K562 (cell line): ENCODE data around the gene RNF213. TPM values are rescaled to one million over a fixed set of nuclear protein-coding genes. Genes with fewer than 3 reads are reported as not detected.

ENCODE experiments used
- ATAC-seq: fragments of 200-7000 bp; cut with Tn5 transposase; 3 replicates; pipeline ENCODE4 v1.9.1; 2020; ENCODE audit warnings: moderate library complexity
- BruUV-seq: library from RNA; stranded (reverse); fragments of 400-500 nt; replicated peaks from 2 replicates; lab custom pipeline; 2021; lab: Mats Ljungman, UMichigan
- CTCF ChIA-PET: fragments of 300-600 bp; formaldehyde crosslinking; extraction: SDS; loops from one replicate; lab custom pipeline; 2021; ENCODE audit warnings: low intra/inter-chr PET ratio; lab: Yijun Ruan, JAX
- POLR2A ChIA-PET: fragments of 300-600, 350-650 bp; sonication (Branson Sonifier 250); formaldehyde crosslinking; extraction: SDS; loops from one replicate; lab custom pipeline; 2021; ENCODE audit warnings: antibody characterized with exemption, inconsistent platforms; lab: Yijun Ruan, JAX
- DNase-seq, 4 experiments: peaks; one replicate each; pipeline versions ENCODE4 v3.0.0 to v3.0.0-alpha.2; 2011 to 2018; ENCODE audit warnings: low spot score in 3 of 4, mixed read lengths in 3 of 4; ENCODE audit errors: extremely low read depth in 1 of 4
- FAIRE-seq: peaks from 2 replicates; lab custom pipeline; 2011; peaks lifted over from hg19 to GRCh38; lab: Jason Lieb, UNC
- H2AFZ ChIP-seq: 2 replicates; pipeline ENCODE4 v1.6.0; 2011; ENCODE audit warnings: low read depth, low read length, control low read depth, inconsistent platforms
- H3K27ac ChIP-seq: fragments of 200-600 bp; 3 replicates; pipeline ENCODE4 v1.8.0; 2011; ENCODE audit warnings: low read depth, mild to moderate bottlenecking, control low read depth, inconsistent platforms, low read length, moderate library complexity, mixed read lengths; ENCODE audit errors: extremely low read depth
- H3K27me3 ChIP-seq, 2 experiments: fragments of 300-600 bp in 1 of 2; 2 replicates in 1 of 2; 3 replicates in 1 of 2; pipeline versions ENCODE4 v1.6.0 to v1.8.0; 2011; ENCODE audit warnings: inconsistent platforms in 2 of 2, low read length in 2 of 2, mild to moderate bottlenecking in 1 of 2, mixed read lengths in 1 of 2, moderate library complexity in 1 of 2; ENCODE audit not compliant: control insufficient read depth in 2 of 2, insufficient read depth in 2 of 2
- H3K36me3 ChIP-seq: fragments of 300-600 bp; 3 replicates; pipeline ENCODE4 v1.8.0; 2011; ENCODE audit warnings: mild to moderate bottlenecking, low read length, inconsistent platforms; ENCODE audit not compliant: control insufficient read depth, insufficient read depth
- H3K4me1 ChIP-seq, 2 experiments: fragments of 200-600 bp in 1 of 2; replicated peaks in 1 of 2; 2 replicates in 1 of 2; 3 replicates in 1 of 2; pipeline versions ENCODE4 v1.5.1 to v1.8.0; 2011; ENCODE audit warnings: inconsistent platforms in 2 of 2, low read length in 2 of 2, mild to moderate bottlenecking in 1 of 2, mixed read lengths in 1 of 2, moderate library complexity in 1 of 2; ENCODE audit not compliant: control insufficient read depth in 2 of 2, insufficient read depth in 2 of 2
- H3K4me2 ChIP-seq: 2 replicates; pipeline ENCODE4 v1.6.1; 2011; ENCODE audit warnings: low read length, control low read depth, inconsistent platforms, mixed read lengths; ENCODE audit not compliant: insufficient read depth
- H3K4me3 ChIP-seq: fragments of 200-600 bp; sonication (generic), shearing (Covaris generic); 2 replicates; pipeline ENCODE4 v1.5.1; 2016; ENCODE audit warnings: control low read depth, inconsistent platforms
- H3K79me2 ChIP-seq: fragments of 200-600 bp; 3 replicates; pipeline ENCODE4 v1.8.0; 2011; ENCODE audit warnings: low read length, inconsistent platforms; ENCODE audit not compliant: control insufficient read depth, insufficient read depth
- H3K9ac ChIP-seq, 2 experiments: 2 replicates each; pipeline versions ENCODE4 v1.6.0 to v1.6.1; 2011; ENCODE audit warnings: low read depth in 2 of 2, low read length in 2 of 2, control low read depth in 1 of 2, inconsistent platforms in 1 of 2, mild to moderate bottlenecking in 1 of 2, mixed read lengths in 1 of 2; ENCODE audit not compliant: insufficient read depth in 1 of 2
- H3K9me1 ChIP-seq: one replicate; pipeline ENCODE4 v1.6.0; 2011; ENCODE audit warnings: inconsistent platforms, mild to moderate bottlenecking, low read length, moderate library complexity; ENCODE audit not compliant: control insufficient read depth, insufficient read depth
- H3K9me3 ChIP-seq: replicated peaks from 2 replicates; pipeline ENCODE4 v1.5.1; 2011; ENCODE audit warnings: low read depth, low read length, inconsistent platforms; ENCODE audit not compliant: control insufficient read depth, insufficient read depth
- H4K20me1 ChIP-seq: replicated peaks from 2 replicates; pipeline ENCODE4 v1.6.1; 2011; ENCODE audit warnings: low read length, inconsistent platforms, mixed read lengths; ENCODE audit not compliant: control insufficient read depth, insufficient read depth
- E2F3 ChIP-seq: fragments of 250-450 bp; sonication (Bioruptor Pico); IDR thresholded peaks from 2 replicates; pipeline ENCODE4 v1.4.0; 2020; ENCODE audit warnings: mild to moderate bottlenecking
- POLR2G ChIP-seq: fragments of 200-400 bp; formaldehyde crosslinking; IDR thresholded peaks from 2 replicates; pipeline ENCODE4 v1.6.1; 2017; ENCODE audit warnings: low read depth, mild to moderate bottlenecking, antibody characterized with exemption, low read length, moderate library complexity
- RBFOX2 ChIP-seq: fragments of 200-400 bp; formaldehyde crosslinking; IDR thresholded peaks from 2 replicates; pipeline ENCODE4 v1.6.1; 2017; ENCODE audit warnings: low read depth, mild to moderate bottlenecking, low read length, moderate library complexity
- STAT5B ChIP-seq: fragments of 250-450 bp; sonication (Bioruptor Pico); IDR thresholded peaks from 2 replicates; pipeline ENCODE4 v1.8.0; 2021; ENCODE audit warnings: mild to moderate bottlenecking, inconsistent platforms
- ZFP30 ChIP-seq: fragments of 250-450 bp; sonication (Bioruptor Pico); IDR thresholded peaks from 2 replicates; pipeline ENCODE4 v1.8.0; 2022; ENCODE audit warnings: moderate library complexity, mild to moderate bottlenecking, inconsistent platforms, borderline replicate concordance
- ZKSCAN3 ChIP-seq: fragments of 250-450 bp; sonication (Bioruptor Pico); IDR thresholded peaks from 2 replicates; pipeline ENCODE4 v1.4.0; 2020
- ZNF76 ChIP-seq: fragments of 250-450 bp; sonication (Bioruptor Pico); IDR thresholded peaks from 2 replicates; pipeline ENCODE4 v1.4.0; 2020; ENCODE audit warnings: mild to moderate bottlenecking, moderate library complexity, borderline replicate concordance
- WGBS: fragments of 100-300 bp; shearing (Covaris generic); methylation state at CpG from one replicate; pipeline ENCODE4 v1.1.6; 2016; ENCODE audit warnings: low coverage, mixed read lengths; ENCODE audit not compliant: insufficient coverage; ENCODE audit errors: missing lambda C conversion rate; 5-methylcytosine and 5-hydroxymethylcytosine counted together
- in situ Hi-C: fragments of 300-500 bp; cut with MboI; formaldehyde crosslinking; loops from 4 replicates; pipeline ENCODE4 v1.15.0; 2018; ENCODE audit warnings: inconsistent platforms, mixed read lengths
- intact Hi-C: fragments of 100-400 bp; cut with micrococcal nuclease; formaldehyde crosslinking; loops from 2 replicates; pipeline ENCODE4 v1.14.2; 2022
- polyA plus RNA-seq, 8 experiments: library from polyadenylated mRNA; depleted of rRNA in 4 of 8; stranded (reverse) in 5 of 8; unstranded in 3 of 8; fragments of >200 nt; fragmentation: Nextera tagmentation in 2 of 8; fragmentation: Illumina TruSeq in 1 of 8; extraction: Ambion mirVana in 2 of 8; extraction: Trizol in 1 of 8; gene quantifications; 2 replicates each; pipeline versions ENCODE4 v1.2.1 to v1.2.3, GENCODE V29; 2011 to 2014; ENCODE audit warnings: inconsistent platforms in 1 of 8, missing spikeins in 1 of 8
- total RNA-seq, 7 experiments: library from RNA; depleted of rRNA in 6 of 7; stranded (reverse); fragments of >200 nt in 6 of 7; fragmentation: Illumina TruSeq in 2 of 7; extraction: Trizol in 2 of 7; gene quantifications; 2 replicates each; pipeline versions ENCODE4 v1.2.1 to v1.2.3, GENCODE V29; 2011 to 2021; ENCODE audit warnings: low replicate concordance in 1 of 7
- TF ChIP-seq, protein P1 (sequence below): fragments of 250-450 bp; sonication (Bioruptor Pico); IDR thresholded peaks from 2 replicates; pipeline ENCODE4 v1.4.0; 2020

Gene RNF213
- total and polyA plus RNA-seq, 9 of the 15 experiments (the other 6 are each of a cell fraction or from before 2014, with no cell fraction given), result 5.3 to 33.6 (median 17.9) TPM

DNA sequence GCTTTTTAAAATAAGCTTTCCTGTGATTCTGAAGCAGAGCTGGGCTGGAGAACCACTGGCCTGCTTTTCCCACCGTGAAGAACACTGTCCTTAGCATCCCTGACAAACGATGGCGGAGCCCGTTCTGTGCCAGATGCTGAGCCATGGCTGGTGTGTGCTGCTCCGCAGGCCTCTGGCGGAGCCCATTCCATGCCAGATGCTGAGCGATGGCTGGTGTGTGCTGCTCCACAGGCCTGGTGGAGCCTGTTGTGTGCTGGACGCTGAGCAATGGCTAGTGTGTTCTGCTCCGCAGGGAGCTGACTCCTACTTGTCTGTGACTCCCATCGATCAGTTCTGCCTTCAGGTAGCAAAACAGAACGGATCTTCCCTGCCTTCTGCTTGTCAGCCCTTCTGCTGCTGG is 158.6 kb downstream of the RNF213 start:
- Histone ChIP-seq H3K79me2 (peaks cover 7% of the 10 kb centered on the region; the same call in 2 of the 3 replicates), H3K9ac (no peak overlapping the region), H3K9me1 (no peaks in the 10 kb centered on the region)
- CTCF ChIA-PET, result no interaction called here
- no peak for TF ChIP-seq ZKSCAN3 (CRISPR knock-in tag)
- 0 out of 2 replicates have a peak, but pooled peaks have one; percentile 19 for TF ChIP-seq RBFOX2
- TF ChIP-seq, all 486 proteins: peak for 1
- H3K4me3 ChIP-seq, result no peak overlapping the region
- peaks cover 3 to 25% of the 10 kb centered on the region in 2 experiments; a peak in 4 of 5 replicates for H3K4me1 ChIP-seq
- no peaks in the 10 kb centered on the region for H3K9me3 ChIP-seq
- H4K20me1 ChIP-seq, result 0 out of 2 replicates have a peak, but pooled peaks cover 4% of the 10 kb centered on the region
- POLR2A ChIA-PET, result interaction anchor here (0.5 to 1.1 kb wide), 3 partner anchors 43 to 269 kb away, joined by 3 read pairs; no protein-coding TSS in a partner anchor
- peaks cover 5 to 24% of the 10 kb centered on the region in 2 experiments; a peak in 4 of 5 replicates for H3K27me3 ChIP-seq
- in situ Hi-C loops (no loop called here), intact Hi-C loops (no loop called here)
- H3K36me3 ChIP-seq, result 0 out of 3 replicates have a peak, but pooled peaks cover 3% of the 10 kb centered on the region
- BruUV-seq, result no TSS peak
- no peak overlapping the region for H3K4me2 ChIP-seq
- ATAC-seq, result no peak
- no peak for FAIRE-seq
- no peak for DNase-seq
- H2AFZ ChIP-seq, result no peak overlapping the region
- no peak overlapping the region for H3K27ac ChIP-seq
- 80% methylated on average over 11 of the region's 11 CpGs for WGBS

DNA sequence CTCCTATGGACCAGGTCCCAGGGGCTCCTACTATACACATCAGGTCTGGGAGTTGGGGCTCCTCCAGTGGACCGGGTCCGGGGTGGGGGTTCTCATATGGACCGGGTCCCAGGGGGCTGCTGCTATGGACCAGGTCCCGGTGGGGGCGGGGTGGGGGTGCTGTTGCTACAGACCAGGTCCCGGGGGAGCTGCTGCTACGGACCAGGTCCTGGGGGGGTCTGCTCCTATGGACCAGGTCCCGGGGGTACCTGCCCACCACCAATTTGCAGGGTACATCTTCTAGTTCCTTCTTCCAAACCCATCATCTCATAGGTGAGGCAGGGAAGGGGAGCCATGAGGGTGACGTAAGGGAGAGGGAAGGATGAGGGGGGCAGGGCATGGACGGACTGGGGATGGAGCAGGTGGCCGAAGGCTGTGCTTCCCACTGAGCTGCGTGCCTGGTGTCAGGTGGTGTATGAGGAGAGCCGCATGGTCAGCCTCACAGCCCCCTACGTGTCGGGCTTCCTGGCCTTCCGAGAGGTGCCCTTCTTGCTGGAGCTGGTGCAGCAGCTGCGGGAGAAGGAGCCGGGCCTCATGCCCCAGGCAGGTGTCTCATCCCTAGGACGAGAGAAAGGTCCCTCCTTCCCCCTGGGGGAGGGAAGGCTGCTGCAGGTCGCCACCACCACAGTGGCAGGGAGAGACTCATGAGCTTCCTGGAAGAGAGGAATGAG is 160.9 kb downstream of the RNF213 start:
- Histone ChIP-seq H4K20me1 (peaks cover 13% of the 10 kb centered on the region; the same call in 1 of the 2 replicates), H3K36me3 (0 out of 3 replicates have a peak, but pooled peaks cover 3% of the 10 kb centered on the region), H3K27me3 (peaks cover 13 to 43% of the 10 kb centered on the region in 2 experiments; a peak in 4 of 5 replicates), H3K4me2 (no peak overlapping the region), H3K9me1 (no peaks in the 10 kb centered on the region), H3K9me3 (no peaks in the 10 kb centered on the region), H3K27ac (no peak overlapping the region), H3K9ac (no peak overlapping the region), H3K79me2 (no peaks in the 10 kb centered on the region), H2AFZ (no peak overlapping the region), H3K4me3 (no peak overlapping the region), H3K4me1 (peaks cover 0 to 21% of the 10 kb centered on the region in 2 experiments; a peak in 2 of 5 replicates)
- intact Hi-C loops (no loop called here), in situ Hi-C loops (no loop called here)
- no peak for FAIRE-seq
- DNase-seq, result no peak
- no peak for ATAC-seq
- BruUV-seq, result no TSS peak
- ChIA-PET CTCF (no interaction called here), POLR2A (no interaction called here)
- TF ChIP-seq POLR2G, result peak; percentile 44; the same call in 1 of the 2 replicates
- TF ChIP-seq STAT5B (CRISPR knock-in tag), result no peak
- TF ChIP-seq ZNF76 (CRISPR knock-in tag), result no peak
- TF ChIP-seq, protein P1, sequence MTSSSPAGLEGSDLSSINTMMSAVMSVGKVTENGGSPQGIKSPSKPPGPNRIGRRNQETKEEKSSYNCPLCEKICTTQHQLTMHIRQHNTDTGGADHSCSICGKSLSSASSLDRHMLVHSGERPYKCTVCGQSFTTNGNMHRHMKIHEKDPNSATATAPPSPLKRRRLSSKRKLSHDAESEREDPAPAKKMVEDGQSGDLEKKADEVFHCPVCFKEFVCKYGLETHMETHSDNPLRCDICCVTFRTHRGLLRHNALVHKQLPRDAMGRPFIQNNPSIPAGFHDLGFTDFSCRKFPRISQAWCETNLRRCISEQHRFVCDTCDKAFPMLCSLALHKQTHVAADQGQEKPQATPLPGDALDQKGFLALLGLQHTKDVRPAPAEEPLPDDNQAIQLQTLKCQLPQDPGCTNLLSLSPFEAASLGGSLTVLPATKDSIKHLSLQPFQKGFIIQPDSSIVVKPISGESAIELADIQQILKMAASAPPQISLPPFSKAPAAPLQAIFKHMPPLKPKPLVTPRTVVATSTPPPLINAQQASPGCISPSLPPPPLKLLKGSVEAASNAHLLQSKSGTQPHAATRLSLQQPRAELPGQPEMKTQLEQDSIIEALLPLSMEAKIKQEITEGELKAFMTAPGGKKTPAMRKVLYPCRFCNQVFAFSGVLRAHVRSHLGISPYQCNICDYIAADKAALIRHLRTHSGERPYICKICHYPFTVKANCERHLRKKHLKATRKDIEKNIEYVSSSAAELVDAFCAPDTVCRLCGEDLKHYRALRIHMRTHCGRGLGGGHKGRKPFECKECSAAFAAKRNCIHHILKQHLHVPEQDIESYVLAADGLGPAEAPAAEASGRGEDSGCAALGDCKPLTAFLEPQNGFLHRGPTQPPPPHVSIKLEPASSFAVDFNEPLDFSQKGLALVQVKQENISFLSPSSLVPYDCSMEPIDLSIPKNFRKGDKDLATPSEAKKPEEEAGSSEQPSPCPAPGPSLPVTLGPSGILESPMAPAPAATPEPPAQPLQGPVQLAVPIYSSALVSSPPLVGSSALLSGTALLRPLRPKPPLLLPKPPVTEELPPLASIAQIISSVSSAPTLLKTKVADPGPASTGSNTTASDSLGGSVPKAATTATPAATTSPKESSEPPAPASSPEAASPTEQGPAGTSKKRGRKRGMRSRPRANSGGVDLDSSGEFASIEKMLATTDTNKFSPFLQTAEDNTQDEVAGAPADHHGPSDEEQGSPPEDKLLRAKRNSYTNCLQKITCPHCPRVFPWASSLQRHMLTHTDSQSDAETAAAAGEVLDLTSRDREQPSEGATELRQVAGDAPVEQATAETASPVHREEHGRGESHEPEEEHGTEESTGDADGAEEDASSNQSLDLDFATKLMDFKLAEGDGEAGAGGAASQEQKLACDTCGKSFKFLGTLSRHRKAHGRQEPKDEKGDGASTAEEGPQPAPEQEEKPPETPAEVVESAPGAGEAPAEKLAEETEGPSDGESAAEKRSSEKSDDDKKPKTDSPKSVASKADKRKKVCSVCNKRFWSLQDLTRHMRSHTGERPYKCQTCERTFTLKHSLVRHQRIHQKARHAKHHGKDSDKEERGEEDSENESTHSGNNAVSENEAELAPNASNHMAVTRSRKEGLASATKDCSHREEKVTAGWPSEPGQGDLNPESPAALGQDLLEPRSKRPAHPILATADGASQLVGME (CRISPR knock-in tag), result no peak
- no peak for TF ChIP-seq ZFP30 (CRISPR knock-in tag)
- no peak for TF ChIP-seq E2F3
- 22% methylated on average over 13 of the region's 20 CpGs for WGBS
